NCI-H510A (cell line): ENCODE measurements around the gene PRDM5.

ENCODE experiments used
- DNase-seq: peaks from one replicate; lab custom pipeline; 2025; lab: John Stamatoyannopoulos, UW

PRDM5 gene

DNA sequence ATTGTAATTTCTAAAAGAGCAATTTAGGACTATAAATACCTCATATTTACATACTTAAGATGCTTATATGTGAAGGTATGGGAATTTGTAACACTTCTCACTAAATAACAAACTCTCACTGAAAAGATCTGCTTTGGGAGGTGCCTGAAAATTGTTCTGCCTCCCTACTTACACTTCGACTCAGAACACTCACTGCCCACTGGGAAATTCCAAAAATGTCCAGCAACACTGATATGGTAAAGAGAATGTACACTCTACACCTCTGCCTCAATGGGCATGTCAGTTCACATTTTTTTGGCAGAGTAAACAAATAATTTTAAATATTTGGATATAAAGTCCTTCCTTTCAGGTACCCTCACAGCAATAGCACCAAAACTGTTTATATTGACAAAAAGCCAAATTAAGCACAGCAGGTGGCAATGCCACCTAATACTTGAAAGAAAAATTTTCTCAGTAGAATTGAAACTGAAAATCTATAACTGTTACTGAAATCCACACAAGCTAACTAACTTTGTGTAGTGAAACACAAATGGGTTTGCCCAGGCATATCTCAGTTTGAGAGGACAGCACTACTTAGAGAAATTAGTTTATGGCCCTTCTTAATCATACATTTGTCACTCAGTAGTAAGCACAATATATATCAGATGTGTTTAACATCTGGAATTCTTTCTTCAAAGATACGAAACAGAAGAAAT is 67.1 kb downstream of the PRDM5 start:
- no peak for DNase-seq

GRCh38 chr4:120853161-120853935 is 69.2 kb downstream of the PRDM5 start:
- DNase-seq: no peak

DNA sequence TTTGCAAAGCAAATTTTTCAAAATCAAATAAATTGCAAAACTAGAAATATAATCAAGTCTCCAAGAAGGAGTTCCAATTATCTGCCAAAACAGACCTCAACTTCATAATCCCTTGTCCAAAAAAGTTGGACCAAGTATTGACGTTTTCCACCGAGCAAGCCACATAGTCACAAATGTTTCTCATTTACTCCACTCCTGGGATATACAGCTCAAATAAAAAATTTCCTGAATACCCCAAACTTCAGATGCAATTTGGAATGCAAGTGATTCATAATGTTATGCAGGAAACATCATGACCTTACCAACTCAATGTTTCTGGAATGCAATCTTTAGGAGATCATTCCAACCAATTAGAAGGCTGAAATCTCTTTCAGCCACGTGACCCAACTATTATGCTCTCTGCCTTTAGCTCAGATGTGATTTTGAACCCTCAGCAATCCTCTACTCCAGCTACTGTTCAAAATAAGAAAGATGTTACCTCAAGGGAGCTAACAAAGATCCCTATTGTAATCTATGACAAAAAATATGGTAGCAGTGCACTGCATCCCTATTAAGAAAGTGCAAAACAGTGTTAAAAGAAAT is 72.4 kb downstream of the PRDM5 start:
- no peak for DNase-seq

DNA sequence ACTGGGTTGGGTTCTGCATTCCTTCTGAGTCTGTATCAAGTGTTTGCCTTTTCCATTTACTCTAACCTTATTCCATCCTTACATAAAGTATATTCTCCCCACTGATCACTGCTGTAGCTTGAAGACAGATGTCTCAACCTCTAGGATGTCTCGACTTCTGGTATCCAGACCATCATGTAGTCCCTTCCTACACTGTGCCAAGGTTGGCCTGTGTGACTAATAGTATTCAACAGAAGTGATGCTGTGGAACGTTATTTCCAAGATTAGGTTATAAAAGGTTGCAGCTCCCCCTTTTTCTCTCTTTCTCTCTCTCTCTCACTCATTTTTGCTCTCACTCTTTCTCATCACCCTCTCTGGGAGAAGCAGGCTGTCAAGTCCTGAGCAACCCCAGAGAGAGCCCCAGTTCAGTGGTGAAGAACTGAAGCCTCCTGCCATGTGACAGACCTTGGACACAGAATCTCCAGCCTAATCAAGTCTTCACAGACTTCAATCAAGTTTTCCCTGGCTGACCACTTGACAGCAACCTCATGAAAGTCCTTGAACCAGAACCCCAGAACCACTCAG is 75.4 kb downstream of the PRDM5 start:
- DNase-seq: no peak

- DNase-seq: no peak
Observed at GRCh38 chr4:120844528-120844921, 78.0 kb downstream of the PRDM5 start.

DNA sequence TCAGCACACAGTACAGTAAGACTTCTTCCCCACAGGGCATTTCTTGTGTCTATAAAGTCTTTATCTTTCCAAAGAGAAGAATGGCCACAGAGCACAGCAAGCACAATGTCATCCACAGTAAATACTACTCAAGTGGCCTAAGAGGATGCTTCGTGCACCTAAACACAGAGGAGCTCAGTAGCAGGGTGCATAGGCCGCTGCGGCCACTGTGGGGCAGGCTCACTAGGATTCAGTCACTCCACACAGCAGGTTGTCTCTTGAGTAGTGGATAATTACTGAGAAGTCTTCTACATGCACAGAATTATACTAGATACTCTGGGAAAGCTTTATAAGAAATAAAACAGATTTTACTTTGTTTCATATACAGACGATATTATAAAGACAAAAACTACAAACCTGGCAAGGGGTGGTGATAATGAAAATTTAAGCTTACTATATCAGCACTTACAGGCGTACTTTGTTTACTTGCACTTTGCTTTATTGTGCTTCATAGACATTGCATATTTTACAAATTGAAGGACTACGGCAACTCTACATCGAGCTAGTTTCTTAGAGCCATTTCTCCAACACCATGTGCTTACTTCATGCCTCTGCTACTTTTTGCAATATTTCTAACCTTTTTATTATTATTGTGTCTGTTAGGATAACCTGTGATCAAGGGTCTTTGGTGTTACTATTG is 78.5 kb downstream of the PRDM5 start:
- peak; percentile 54 for DNase-seq

DNA sequence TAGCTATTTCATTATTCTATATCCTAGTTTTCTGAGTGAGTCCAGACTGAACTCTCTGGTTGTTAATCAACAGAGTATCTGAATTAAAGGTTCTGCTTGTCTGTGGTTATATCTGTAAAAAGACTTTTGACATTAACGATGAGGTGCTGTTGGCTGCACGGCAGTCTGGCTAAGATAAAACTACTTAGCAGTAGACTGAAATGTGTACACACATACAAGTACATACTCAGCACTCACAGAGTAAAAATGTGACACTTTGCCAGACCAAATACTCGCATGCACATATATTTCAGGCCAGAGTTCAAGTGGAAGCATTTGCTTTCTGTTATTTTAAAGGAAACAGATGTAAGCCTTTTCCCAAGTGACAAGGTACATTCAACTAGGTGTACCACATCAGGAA is 80.5 kb downstream of the PRDM5 start:
- DNase-seq: no peak

GRCh38 chr4:120841580-120841979 is 80.9 kb downstream of the PRDM5 start:
- no peak for DNase-seq

- no peak for DNase-seq
Observed at GRCh38 chr4:120839974-120840751, 82.4 kb downstream of the PRDM5 start.

GRCh38 chr4:120839334-120839973 is 83.1 kb downstream of the PRDM5 start:
- DNase-seq: no peak

DNA sequence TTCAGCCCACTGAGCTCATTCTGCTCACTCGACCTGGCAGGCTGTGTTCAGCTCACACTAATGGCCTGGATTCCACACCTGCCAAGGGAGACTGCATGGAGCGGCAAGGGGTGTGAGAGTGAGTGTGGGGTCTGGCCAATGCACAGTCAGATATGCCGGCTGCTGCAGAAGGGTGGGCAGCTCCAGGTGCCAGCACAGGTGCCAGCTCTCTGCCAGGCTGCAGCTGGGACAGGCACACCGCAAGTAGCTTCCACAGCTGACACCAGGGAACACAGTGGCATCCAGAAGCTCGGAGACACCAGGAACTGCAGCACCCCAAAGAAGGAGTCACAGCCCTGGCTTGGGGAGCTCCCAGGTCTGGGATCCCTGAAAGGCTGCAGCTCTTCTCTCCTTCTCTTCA is 83.7 kb downstream of the PRDM5 start:
- no peak for DNase-seq

GRCh38 chr4:120837656-120838055 is 84.9 kb downstream of the PRDM5 start:
- no peak for DNase-seq

DNA sequence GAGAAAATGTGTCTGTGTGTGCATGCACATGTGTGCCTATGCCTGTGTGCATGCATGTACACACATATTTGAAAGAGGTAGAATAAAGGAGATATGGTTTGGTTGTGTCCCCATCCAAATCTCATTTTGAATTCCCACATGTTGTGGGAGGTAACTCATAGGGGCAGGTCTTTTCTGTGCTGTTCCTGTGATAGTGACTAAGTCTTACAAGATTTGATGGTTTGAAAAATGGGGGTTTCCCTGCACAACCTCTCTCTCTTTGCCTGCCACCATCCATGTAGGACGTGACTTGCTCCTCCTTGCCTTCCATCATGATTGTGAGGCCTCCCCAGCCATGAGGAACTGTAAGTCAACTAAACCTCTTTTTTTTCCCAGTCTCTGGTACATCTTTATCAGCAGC is 87.2 kb downstream of the PRDM5 start:
- no peak for DNase-seq

- DNase-seq: no peak
Observed at GRCh38 chr4:120830204-120830603, 92.3 kb downstream of the PRDM5 start.

DNA sequence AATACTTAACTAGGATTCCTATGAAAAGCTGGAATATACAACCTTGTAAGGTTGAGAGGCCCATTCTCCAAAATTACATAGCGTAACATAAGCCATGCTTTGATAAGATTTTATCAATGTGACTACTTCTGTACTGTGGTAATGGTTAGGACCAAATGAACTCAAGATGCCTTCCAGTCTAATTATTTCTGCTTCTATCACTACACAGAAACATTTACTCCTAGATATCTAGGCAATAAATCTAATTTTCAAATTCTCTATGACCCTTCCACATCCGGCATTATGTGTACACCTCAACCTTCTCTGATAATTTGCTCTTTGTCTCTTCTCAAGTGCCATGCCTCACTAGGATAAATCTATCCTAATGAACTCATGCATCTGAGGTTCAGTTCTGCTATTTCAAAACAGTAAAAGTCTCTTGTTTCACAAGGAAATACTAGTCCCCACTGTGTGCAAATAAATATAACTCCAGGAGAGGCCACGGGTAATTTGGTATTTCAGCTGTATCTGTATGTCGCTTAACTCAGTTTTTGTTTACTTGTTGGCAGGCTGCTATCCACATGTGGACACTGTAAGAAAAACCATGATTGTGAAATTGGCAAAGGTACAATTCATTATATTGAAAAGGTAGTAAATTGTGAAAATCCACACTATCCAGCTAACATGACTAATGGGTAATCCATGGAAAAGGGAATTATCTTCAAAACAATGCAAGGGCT is 93.3 kb downstream of the PRDM5 start:
- DNase-seq: no peak

- no peak for DNase-seq
Observed at GRCh38 chr4:120826853-120827252, 95.7 kb downstream of the PRDM5 start.

DNA sequence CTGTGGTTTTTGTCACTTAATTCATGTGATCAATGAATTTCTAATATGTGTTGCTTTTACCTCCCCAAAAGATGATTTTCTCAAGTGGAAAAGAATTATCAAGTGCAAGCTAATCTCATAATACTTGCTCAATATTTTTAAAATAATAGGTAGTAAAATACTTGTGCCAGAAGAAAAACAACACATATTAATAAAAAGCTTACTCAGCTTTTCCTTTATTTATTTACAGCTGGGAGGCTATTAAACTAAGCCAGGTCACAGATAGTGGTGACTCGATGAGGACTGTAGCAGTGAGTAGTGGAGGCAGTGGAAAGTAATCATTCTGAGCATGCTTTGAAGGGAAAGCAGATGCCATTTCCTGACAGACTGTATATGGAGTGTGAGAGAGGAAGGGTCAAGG is 96.1 kb downstream of the PRDM5 start:
- no peak for DNase-seq

GRCh38 chr4:120824946-120825345 is 97.6 kb downstream of the PRDM5 start:
- no peak for DNase-seq

- DNase-seq: no peak
Observed at GRCh38 chr4:120821977-120822376, 100.5 kb downstream of the PRDM5 start.

- no peak for DNase-seq
Observed at GRCh38 chr4:120821029-120821428, 101.5 kb downstream of the PRDM5 start.
